Epithelial cell of prostate (primary cell): Measurements from ENCODE around the gene AXL.
"Not testable (repeated sequence)": the region's sequence is repeated elsewhere in the genome, so short reads cannot be mapped to it uniquely, and the experiment has no call there.

Experiments
- DNase-seq: peaks from one replicate; pipeline ENCODE4 v3.0.0-alpha.2; 2011; ENCODE audit warnings: low read depth, low spot score
- H3K27ac ChIP-seq: fragments of 450-650 bp; 2 replicates; pipeline ENCODE4 v1.5.1; 2017; ENCODE audit warnings: mild to moderate bottlenecking

The AXL gene

DNA sequence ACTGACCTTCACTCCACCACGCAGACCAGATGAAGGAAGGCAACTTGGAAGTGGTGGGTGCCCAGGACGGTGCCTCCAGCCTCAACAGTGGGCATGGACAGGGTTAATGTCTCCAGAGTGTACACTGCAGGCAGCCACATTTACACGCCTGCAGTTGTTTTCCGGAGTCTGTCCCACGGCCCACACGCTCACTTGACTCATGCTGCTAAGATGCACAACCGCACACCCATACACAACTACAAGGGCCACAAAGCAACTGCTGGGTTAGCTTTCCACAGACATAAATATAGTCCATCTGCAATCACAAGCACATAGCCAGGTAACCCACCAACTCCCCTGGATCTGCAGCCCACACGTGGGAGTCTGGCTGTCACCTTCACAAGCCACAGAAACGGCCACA is 12.6 kb upstream of the AXL start:
- H3K27ac ChIP-seq, result no peak overlapping the region
- DNase-seq, result no peak

DNA sequence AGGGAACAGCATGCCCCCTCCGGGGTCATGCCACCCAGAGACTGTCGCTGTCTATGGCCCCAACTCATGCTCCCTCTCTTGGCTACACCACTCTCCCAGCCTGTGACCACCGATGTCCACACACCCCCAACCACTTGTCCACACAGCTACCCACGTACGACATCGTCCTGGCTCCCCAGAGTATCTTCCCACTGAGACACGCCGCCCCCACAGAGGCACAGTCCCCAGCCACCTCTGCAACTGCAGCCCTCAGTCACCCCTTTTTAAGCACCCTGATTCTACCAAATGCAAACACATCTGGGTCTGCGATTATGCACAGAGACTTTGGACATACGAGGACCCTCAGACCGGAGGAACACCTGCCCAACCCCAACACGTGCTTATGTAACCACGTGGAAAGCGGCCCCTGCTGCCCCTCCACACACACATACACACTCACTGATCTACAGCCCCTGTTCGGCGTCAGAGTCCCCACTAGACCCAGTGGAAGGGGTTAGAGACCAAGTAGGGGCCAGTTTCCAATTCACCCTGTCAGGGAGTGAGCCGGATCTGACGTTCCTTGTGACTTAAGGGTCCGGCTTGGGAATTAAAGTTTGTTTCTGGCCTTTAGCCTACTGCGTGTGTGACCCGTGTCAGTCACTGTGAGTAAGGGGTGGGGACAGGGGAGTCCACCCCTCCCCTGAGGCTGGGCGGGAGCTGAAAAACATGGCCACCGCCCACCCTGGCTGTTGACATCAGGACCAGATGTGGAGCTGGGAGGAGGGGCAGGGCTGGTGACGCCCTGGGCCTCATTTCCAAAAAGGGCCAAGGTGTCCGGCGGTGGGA is 11.9 kb upstream of the AXL start:
- DNase-seq, result no peak
- no peak overlapping the region for H3K27ac ChIP-seq

DNA sequence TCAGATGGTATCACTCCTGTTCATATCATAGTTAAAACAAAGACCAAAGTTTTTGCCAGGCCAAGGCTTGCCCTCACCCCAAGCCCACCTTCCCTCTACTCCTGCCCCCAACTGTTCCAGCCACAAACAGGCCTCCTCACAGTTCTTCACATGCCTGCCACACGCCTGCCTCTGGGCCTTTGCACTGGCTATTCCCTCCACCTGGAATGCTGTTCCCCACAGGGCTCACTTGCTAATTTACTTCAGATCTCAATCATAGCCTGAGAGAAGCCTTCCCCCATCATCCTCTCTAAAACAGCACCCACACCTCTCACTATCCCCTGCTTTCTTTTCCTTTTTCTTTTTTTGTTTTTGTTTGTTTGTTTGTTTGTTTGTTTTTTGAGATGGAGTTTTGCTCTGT is 4.9 kb upstream of the AXL start:
- DNase-seq, result no peak
- no peak overlapping the region for H3K27ac ChIP-seq

DNA sequence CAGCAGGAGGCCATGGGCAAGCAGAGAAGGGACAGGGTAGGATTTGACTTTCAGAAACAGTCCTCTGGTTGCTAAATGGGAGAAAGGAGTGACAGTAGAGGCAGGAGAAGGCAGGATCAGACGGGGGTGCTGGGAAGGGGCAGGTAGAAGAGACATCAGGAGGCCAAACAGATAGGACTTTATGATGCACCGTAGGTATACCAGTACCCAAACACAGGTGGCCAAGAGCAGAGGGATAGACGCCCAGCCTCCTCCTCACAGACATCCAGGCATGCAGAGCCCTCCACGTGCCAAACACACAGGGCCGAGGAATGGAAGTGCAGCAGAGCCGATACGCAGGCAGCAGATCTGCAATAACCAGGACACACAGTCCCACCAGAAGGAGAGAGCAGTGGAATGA is 1.3 kb upstream of the AXL start:
- DNase-seq, result no peak
- peak overlapping the region; percentile 77 for H3K27ac ChIP-seq

DNA sequence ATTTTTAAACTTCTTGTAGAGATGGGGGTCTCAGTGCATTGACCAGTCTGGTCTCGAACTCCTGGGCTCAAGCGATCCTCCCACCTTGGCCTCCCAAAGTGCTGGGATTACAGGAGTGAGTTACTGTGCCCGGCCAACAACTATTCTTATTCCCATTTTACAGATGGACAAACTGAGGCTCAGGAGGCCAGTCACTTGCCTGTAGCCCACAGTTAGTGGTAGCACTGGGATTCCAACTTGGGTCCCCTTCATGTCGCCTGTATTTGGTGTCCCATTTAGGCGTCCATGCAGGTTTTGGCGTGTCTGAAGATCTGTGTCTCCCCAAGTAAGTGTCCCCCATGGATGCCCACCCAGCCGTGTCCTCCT is 791 bp upstream of the AXL start:
- DNase-seq, result no peak
- H3K27ac ChIP-seq, result peak overlapping the region; percentile 77

DNA sequence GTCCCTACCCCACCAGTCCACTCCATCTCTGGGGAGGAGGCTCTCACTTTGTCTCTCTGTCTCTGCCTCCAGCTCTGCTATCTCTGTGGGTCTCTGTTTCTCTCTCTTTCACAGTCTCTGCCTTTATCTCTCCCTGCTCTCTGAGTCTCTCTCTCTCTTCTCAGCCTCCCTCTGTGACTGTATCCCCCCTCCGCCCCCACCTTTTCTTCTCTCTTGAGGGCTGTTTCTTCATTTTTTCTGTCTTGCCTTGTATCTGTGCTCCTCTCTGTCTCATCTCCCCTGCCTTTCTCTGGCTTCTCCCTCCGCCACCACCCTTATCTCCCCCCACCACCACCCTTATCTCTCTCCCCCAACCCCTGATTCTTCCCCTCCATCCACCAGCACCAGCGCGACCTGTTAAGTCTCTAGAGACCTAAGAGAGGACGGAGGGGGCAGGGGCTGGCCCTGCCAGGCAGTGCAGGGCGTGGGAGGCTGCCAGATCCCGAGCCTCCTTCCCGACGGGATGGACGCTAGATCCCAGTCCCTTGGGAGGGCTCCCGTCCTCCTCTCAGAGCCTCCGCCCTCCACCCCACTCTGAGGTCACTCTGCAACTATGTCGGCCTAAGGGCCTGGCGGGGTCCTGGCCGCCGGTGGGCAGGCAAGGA is 1.0 kb downstream of the AXL start:
- DNase-seq, result no peak
- H3K27ac ChIP-seq, result peak overlapping the region; percentile 77

DNA sequence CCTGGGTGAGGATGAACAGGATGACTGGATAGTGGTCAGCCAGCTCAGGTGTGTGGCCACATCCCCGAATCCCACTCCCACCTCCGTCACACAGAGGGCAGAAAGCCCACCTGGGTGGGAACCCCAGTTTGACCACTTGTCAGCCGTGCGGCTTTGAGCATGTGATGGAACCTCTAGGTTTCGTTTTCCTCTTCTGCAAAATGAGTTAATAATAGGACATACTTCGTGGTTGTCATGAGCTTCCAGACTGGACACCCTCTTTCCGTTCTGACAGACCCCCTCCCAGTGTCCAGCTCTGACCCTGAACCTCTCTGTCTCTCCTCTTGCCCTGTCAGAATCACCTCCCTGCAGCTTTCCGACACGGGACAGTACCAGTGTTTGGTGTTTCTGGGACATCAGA is 1.8 kb downstream of the AXL start:
- H3K27ac ChIP-seq, result no peak overlapping the region
- DNase-seq, result no peak

DNA sequence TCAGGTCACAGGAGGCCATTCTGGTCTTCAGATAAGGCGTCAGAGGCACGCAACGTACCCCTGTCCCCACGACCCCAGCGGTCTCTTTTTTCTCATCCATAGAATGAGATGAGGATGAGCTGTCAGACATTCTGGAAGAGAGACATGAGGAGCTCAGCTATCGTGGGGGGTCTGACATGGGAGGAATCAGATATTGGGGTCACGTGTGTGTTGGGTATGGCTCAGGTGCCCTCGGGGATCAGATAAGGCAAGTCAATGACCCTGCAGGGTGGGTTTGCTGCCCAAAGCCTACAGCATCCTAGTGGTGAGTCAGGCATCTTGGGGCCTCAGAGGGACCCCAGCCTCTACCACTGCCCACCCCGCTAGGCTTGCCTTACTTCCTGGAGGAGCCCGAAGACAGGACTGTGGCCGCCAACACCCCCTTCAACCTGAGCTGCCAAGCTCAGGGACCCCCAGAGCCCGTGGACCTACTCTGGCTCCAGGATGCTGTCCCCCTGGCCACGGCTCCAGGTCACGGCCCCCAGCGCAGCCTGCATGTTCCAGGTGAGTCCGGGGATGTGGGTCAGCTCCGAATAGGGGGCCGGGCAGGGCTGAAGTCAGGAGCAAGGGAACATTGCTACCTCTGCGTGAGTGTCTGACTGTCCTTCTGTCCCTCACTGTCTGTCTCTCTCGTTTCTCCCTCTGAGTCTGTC is 2.6 kb downstream of the AXL start:
- no peak for DNase-seq
- no peak overlapping the region for H3K27ac ChIP-seq

DNA sequence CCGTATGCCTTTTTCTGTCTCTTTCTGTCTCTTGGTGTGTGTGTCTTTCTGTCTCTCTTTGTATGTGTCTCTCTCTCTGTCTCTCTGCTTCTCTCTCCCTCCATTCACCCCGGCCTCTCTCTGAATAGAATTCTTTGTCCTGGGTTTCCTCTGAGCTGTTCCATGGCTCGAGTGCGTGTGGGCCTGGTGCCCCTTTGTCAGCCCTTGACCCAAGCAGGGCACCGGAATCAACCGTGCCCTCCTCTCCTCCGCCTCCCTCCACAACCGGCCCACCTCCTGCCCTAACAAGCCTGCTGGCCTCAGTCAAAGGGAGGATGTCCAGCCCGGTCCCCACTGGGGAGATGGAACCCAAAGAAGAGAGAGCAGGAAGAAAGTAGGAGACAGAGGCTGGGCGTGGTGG is 3.2 kb downstream of the AXL start:
- H3K27ac ChIP-seq, result no peak overlapping the region
- DNase-seq, result no peak

DNA sequence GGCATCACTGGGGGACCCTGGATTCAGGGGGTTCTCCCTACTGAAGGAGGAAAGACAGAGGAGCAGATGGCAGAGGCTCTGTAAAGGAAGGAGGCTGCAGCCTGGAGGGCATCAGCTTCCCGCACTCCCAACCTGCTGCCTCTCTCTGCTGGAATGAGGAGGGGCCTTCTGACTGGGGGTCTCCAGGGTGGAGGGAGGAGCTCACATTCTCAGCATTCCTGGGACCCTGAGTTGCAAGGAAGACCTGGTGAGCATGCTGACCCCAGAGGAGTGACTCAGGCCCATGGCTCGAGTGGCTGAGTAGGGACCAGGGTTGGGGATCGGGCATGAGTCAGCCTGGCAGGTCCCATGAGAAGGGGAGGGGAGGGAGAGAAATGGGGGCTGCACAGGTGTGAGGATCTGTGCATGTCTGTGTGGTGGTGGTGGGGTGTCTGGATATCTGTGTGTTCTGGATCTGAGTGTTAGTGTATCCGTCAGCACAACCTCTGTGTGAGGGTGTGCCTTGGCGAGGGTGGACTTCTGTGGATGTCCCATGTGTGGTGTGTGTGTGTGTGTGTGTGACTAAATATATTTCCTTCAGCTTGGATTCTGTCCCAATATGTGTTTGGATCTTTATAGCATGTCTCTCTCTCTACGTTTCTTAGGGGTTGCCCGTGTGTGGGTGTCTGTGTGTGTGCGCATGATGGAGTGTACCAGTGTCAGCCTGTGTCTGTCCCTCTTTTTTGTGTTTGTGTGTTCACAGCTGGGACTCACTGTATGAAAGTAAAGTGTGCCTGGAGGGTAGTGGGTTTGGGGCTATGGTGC is 4.6 kb downstream of the AXL start:
- peak overlapping the region; percentile 88 for H3K27ac ChIP-seq
- no peak for DNase-seq

DNA sequence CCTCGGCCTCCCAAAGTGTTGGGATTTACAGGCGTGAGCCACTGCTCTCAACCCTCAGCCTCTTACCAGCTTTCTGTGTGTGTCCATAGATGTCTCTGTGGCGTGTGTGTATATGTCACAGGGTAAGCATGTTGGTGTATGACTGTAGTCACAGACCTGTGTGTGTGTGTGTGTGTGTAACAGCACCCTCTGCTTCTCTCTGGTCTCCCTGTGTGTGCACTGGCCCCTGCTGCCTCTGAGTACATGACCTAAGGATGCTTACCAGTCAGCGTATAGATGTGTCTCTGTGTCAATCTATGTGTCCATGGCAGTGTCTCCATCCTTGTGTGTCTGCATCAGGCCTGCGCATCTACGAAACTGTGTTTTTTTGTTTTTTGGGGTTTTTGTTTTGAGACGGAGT is 5.6 kb downstream of the AXL start:
- peak overlapping the region; percentile 88 for H3K27ac ChIP-seq
- no peak for DNase-seq

DNA sequence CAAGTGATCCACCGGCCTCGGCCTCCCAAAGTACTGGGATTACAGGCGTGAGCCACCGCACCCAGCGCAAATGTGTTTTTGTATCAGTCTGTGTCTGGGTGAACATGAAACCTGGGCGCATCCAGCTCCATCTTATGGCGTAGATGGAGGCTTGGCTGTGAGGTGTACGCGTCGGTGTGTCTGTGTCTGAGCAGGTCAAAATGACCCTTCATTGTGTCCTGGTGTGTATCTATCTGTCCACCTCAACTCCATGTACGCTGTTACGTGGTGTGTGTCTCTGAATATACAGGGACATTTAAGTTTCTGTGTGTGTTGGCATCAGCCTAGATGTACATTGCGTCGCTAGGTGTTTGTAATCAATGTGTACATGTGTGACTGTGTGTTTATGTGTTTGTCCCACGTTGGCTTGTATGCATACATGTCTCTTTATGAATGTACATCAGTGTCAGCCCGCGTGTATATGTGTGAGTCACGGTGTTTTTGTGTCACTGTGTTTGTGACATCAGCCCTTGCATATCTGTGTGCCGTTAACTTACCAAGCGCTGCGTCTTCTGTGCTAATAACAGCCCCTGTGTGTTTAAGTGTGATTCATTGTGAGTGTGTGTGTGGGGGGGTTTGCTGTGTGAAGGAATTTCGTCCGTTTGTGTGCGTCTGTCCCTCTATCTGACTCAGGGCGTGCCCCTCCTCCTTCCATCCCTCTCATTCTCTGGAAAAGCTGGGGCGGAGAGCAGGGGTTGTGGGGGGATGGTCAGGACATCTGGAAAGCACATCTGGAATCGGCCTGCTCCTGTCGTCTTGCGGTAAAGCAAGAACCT is 6.4 kb downstream of the AXL start:
- peak; percentile 86 for DNase-seq

DNA sequence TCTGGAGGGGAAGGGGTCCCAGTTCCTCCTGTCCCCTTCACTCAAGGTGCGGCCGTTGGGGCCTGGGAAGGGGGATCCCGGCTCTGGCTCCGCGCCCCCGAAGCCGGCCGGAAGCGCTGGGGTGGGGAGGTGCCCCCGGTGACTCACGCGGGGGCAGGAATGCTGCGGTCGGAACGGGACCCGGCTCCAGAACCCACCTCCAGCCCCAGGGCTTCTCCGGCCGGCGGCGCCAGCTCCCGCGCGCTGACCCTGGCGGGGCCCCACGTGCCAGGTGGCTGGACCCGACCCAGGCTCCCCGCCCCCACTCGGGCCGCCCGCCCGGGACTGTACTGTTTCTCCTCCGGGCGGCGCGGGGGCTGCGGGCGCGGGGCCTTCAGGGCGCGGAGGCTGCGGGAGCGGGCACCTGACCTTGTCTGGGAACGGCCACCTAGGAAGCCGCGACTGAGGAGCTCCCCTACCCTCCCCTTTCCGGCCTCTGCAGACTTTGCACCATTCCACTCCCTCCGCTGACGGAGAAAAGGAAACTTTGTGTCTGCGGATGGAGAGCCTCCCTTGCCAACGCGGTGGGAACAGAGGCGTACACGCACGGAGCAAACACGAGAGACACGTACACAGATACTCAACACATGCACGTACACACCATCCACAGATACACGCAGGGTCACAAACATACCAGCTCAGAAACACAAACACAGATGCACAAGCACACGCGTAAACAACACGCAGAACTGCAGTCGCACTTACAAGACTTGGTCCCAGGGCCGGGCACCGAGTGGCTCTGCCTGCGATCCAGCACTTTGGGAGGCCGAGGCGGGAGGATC is 7.2 kb downstream of the AXL start:
- DNase-seq, result no peak
- peak overlapping the region; percentile 88 for H3K27ac ChIP-seq

More for the DNA sequence above, 6.4 kb downstream of the AXL start:
- peak overlapping the region; percentile 88 for H3K27ac ChIP-seq

DNA sequence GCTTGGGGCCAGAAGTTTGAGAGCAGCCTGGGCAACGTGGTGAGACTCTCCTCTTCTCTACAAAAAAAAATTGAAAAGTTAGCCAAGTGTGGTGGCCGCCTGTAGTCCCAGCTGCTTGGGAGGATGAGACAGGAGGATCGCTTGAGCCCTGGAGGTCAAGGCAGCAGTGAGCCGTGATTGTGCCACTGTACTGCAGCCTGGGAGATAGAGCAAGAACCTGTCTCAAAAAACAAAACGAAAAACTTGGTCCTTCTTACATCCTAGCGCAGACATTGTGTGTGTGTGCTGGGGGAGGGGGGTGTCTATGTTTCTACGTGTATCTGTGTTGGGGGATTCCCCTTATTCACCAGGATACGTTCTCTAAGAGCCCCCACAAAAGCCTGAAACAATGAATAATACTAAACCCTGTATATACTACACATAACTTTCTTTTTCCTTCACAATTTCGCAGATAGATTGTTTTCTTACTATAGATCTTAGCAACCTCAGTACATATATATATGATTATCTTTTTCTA is 7.9 kb downstream of the AXL start:
- no peak for DNase-seq
- H3K27ac ChIP-seq, result peak overlapping the region; percentile 88

DNA sequence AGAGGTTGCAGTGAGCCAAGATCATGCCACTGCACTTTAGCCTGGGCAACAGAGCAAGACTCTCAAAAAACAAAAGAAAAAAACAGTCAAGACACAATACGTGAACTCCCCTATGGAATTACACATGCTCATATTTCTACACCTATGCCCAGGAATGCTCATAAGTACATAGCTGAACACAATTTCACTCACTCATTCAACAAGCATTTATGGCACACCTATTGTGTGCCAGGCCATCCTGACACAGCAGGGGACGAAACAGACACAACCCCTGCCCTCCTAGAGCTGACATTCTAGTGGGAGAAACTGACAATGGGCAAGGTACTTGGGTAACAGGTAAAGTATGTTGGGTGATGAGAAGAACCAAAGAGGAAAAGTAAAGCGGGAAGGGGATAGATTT is 9.5 kb downstream of the AXL start:
- DNase-seq, result no peak
- no peak overlapping the region for H3K27ac ChIP-seq

DNA sequence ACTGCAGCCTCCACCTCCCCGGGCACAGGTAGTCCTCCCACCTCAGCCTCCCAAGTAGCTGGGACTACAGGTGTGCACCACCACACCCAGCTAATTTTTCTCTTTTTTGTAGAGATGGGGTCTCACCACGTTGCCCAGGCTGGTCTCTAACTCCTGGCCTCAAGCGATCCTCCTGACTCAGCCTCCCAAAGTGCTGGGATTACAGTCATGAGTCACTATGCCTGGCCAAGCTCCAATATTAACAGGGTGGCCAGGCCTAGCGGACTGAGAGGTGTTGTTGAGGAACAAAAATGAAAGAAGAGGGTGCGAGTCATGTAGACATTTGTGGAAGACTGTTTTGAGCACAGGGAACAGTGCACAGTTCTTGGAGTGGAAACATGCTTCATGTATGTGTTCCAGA is 10.3 kb downstream of the AXL start:
- not testable (repeated sequence) for DNase-seq, H3K27ac ChIP-seq

DNA sequence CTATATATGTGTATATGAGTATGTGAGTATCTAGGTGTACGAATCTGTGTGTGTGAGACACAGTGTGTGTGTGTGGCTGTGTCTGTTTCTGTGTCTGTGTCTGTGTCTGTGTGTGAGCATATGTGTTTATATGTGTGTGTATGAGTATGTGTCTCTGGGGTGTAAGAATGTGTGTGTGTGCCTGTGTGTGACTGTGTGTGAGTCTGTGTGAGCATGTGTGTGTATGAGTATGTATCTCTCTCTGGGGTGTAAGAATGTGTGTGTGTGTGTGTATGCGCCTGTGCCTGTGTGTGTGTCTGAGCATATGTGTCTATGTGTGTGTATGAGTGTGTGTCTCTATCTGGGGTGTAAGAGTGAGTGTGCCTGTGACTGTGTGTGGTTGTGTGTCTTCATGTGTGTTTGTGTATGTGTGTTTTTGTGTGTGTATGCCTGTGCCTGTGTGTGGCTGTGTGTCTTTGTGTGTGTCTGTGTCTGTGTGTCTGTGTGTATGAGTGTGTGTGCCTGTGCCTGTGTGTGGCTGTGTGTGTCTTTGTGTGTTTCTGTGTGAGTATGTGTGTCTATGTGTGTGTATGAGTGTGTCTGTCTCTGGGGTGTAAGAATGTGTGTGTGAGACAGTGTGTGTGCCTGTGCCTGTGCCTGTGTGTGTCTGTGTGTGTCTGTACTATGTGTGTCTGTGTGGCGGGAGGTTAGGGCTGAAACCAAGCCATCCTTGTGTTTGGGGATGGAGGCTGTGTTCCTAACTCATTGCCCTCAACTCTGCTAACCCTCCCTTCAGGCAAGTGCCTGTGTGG is 11.2 kb downstream of the AXL start:
- no peak for DNase-seq
- H3K27ac ChIP-seq, result no peak overlapping the region

DNA sequence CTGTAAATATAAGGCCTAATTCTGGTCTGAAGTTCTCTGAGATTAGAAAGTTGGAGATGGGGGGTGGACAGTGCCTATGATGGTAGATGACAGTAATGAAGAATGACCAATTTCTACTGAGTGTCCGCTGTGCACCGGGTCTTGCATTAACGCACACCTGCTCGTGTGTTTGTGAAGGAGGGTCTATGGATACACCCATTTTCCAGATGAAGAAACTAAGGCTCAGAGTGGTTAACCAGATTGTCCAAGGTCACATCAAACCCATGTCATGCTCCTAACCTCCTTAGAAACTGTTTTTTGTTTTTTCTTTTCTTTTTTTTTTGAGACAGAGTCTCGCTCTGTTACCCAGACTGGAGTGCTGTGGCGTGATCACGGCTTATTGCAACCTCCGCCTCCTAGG is 13.7 kb downstream of the AXL start:
- no peak for DNase-seq

More for the DNA sequence above, 13.7 kb downstream of the AXL start:
- H3K27ac ChIP-seq, result no peak overlapping the region
